DND-41 (cell line): ENCODE measurements around the gene COL4A6.

Source experiments
- CTCF ChIP-seq: IDR thresholded peaks from 2 replicates; pipeline ENCODE4 v1.5.1; 2012; ENCODE audit warnings: borderline replicate concordance, low read length, moderate library complexity, mild to moderate bottlenecking; ENCODE audit not compliant: poor library complexity, severe bottlenecking; ENCODE audit errors: extremely low read depth
- EZH2 ChIP-seq: IDR thresholded peaks from 3 replicates; pipeline ENCODE4 v1.6.1; 2012; ENCODE audit warnings: borderline replicate concordance, low read depth, mild to moderate bottlenecking, moderate library complexity, low read length, inconsistent platforms; ENCODE audit not compliant: severe bottlenecking

- no peak for TF ChIP-seq EZH2
- TF ChIP-seq CTCF, result no peak
These were observed 264.3 kb downstream of the COL4A6 start for GRCh38 chrX:108173874-108174273.
